K562 treated with DMSO at 1 percent for 12 hours (cell line): ENCODE data around the gene C11orf98. TPM values are rescaled to one million over a fixed set of nuclear protein-coding genes. Genes with fewer than 3 reads are reported as not detected.

Experiments
- total RNA-seq: library from RNA; unstranded; fragments of 300-600 nt; gene quantifications from 2 replicates; pipeline ENCODE4 v1.2.3, GENCODE V29; 2022; ENCODE audit not compliant: insufficient read depth

The C11orf98 gene
- 157 and 173 TPM in 2 replicates for total RNA-seq

GRCh38 chr11:62665075-62665598 is at the start of gene C11orf98, which contains the start of gene CSKMT:
TSS of gene C11orf98 (minus strand) at chr11:62665210. CDS start at chr11:62665169, 41 bp downstream.
TSS of gene CSKMT (plus strand) at chr11:62665312. CDS start at chr11:62665880, 568 bp downstream.

GRCh38 chr11:62707277-62707861 is 42.4 kb upstream of the C11orf98 start, which contains the start of the genes BSCL2 and GNG3:
TSS of gene BSCL2 (minus strand) at chr11:62707424. CDS start at chr11:62707195, 229 bp downstream.
TSS of gene GNG3 (plus strand) at chr11:62707676. CDS start at chr11:62708296, 620 bp downstream.

GRCh38 chr11:62689421-62690183 is 24.6 kb upstream of the C11orf98 start, which contains the start of gene LRRN4CL:
TSS of gene LRRN4CL (minus strand) at chr11:62689530. CDS start at chr11:62688508, 1,022 bp downstream.

GRCh38 chr11:62678770-62679696 is 14.0 kb upstream of the C11orf98 start, which contains the start of gene UBXN1:
TSS of gene UBXN1 (minus strand) at chr11:62679073. CDS start at chr11:62678923, 150 bp downstream.

GRCh38 chr11:62671608-62672389 is 6.8 kb upstream of the C11orf98 start, which contains the start of the genes LBHD1 and UQCC3:
TSS of gene LBHD1 (minus strand) at chr11:62672267. CDS start at chr11:62670031, 2,236 bp downstream.
TSS of gene UQCC3 (plus strand) at chr11:62671673. CDS start at chr11:62671746, 73 bp downstream.

GRCh38 chr11:62645946-62646824 is 18.8 kb downstream of the C11orf98 start, which contains the start of gene GANAB:
TSS of gene GANAB (minus strand) at chr11:62646613. CDS start at chr11:62646599, 14 bp downstream.

GRCh38 chr11:62621567-62622470 is 43.2 kb downstream of the C11orf98 start, which contains the start of gene B3GAT3:
TSS of gene B3GAT3 (minus strand) at chr11:62621986. CDS start at chr11:62621947, 39 bp downstream.

Other genes with a start within 250 kb of the C11orf98 start
- gene SCGB1A1, start 246.2 kb downstream of the C11orf98 start, total RNA-seq: not detected in 2 replicates
- 12.9 and 42.0 TPM in 2 replicates for gene AHNAK, start 118.4 kb downstream of the C11orf98 start, total RNA-seq
- 3,985 and 3,989 TPM in 2 replicates for gene EEF1G, start 91.3 kb downstream of the C11orf98 start, total RNA-seq
- 16.7 and 23.4 TPM in 2 replicates for gene TUT1, start 73.7 kb downstream of the C11orf98 start, total RNA-seq
- 62.1 and 107 TPM in 2 replicates for gene MTA2, start 63.3 kb downstream of the C11orf98 start, total RNA-seq
- gene EML3, start 52.4 kb downstream of the C11orf98 start, total RNA-seq: 21.6 and 34.7 TPM in 2 replicates
- 0.81 and 3.0 TPM in 2 replicates for gene ROM1, start 52.0 kb downstream of the C11orf98 start, total RNA-seq
- 94.9 and 105 TPM in 2 replicates for gene B3GAT3, start 43.2 kb downstream of the C11orf98 start, total RNA-seq
- 161 and 356 TPM in 2 replicates for gene GANAB, start 18.6 kb downstream of the C11orf98 start, total RNA-seq
- gene INTS5, start 11.9 kb downstream of the C11orf98 start, total RNA-seq: 27.2 and 37.6 TPM in 2 replicates
- 50.4 and 52.2 TPM in 2 replicates for gene CSKMT, start 102 bp upstream of the C11orf98 start, total RNA-seq
- gene UQCC3, start 6.5 kb upstream of the C11orf98 start, total RNA-seq: 17.8 and 31.3 TPM in 2 replicates
- gene LBHD1, start 7.1 kb upstream of the C11orf98 start, total RNA-seq: 3.6 and 10.6 TPM in 2 replicates
- gene UBXN1, start 13.9 kb upstream of the C11orf98 start, total RNA-seq: 242 and 314 TPM in 2 replicates
- 0.70 TPM in 1 of 2 replicates, not detected in the other for gene LRRN4CL, start 24.3 kb upstream of the C11orf98 start, total RNA-seq
- gene BSCL2, start 42.2 kb upstream of the C11orf98 start, total RNA-seq: 44.2 and 44.8 TPM in 2 replicates
- gene GNG3, start 42.5 kb upstream of the C11orf98 start, total RNA-seq: not detected in 2 replicates
- gene HNRNPUL2, start 62.2 kb upstream of the C11orf98 start, total RNA-seq: 17.1 and 39.0 TPM in 2 replicates
- 32.8 and 62.0 TPM in 2 replicates for gene TTC9C, start 63.3 kb upstream of the C11orf98 start, total RNA-seq
- gene ZBTB3, start 89.0 kb upstream of the C11orf98 start, total RNA-seq: 1.9 and 3.0 TPM in 2 replicates
- 150 and 166 TPM in 2 replicates for gene POLR2G, start 96.4 kb upstream of the C11orf98 start, total RNA-seq
- 26.4 and 31.9 TPM in 2 replicates for gene TAF6L, start 106.2 kb upstream of the C11orf98 start, total RNA-seq
- 42.8 and 48.4 TPM in 2 replicates for gene TMEM179B, start 122.2 kb upstream of the C11orf98 start, total RNA-seq
- gene TMEM223, start 126.8 kb upstream of the C11orf98 start, total RNA-seq: 21.7 and 26.1 TPM in 2 replicates
- 80.0 and 120 TPM in 2 replicates for gene NXF1, start 140.2 kb upstream of the C11orf98 start, total RNA-seq
- gene STX5, start 166.8 kb upstream of the C11orf98 start, total RNA-seq: 66.0 and 83.3 TPM in 2 replicates
- not detected in 2 replicates for gene TEX54, start 167.6 kb upstream of the C11orf98 start, total RNA-seq
- 47.8 and 60.3 TPM in 2 replicates for gene WDR74, start 174.4 kb upstream of the C11orf98 start, total RNA-seq
- 391 and 414 TPM in 2 replicates for gene SLC3A2, start 215.7 kb upstream of the C11orf98 start, total RNA-seq